Melanocyte of skin (primary cell): ENCODE results near the gene PRR9. TPM values are rescaled to one million over a fixed set of nuclear protein-coding genes. Genes with fewer than 3 reads are reported as not detected.

Experiments used
- total RNA-seq, 2 donors: library from RNA; depleted of rRNA; stranded (reverse); fragments of >200 nt; gene quantifications; 2 replicates each; pipeline ENCODE4 v1.2.3, GENCODE V29; 2012

PRR9 gene, protein sequence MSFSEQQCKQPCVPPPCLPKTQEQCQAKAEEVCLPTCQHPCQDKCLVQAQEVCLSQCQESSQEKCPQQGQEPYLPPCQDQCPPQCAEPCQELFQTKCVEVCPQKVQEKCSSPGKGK
- not detected for total RNA-seq

DNA sequence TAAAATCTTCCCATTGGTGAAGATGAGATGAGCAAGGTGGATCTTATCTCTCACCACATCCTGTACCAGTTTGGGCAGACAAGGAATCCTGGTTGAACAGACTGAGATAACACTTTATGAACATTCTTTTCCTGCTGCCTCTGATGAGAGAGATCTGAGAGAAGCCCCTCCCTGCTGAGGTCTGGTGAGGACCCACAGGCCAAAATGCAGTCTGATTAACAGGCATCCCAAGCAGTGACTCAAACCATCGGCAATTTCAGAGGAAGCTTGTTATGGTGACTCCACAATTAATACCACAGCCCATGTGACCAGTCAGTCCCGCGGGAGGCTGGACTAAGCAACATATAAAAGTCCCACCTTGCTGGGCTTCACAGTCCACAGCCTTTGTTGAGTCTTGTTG lies at the start of gene PRR9:
TSS of gene PRR9 (plus strand) at position 373 of the 400 bp plus-strand sequence. CDS start 561 bp downstream, outside the sequence.

GRCh38 chr1:153203130-153203529 lies 14.3 kb upstream of the PRR9 start, which contains the start of gene LELP1:
Gene LELP1, plus strand, starts transcription at chr1:153203430. Its CDS starts 1,278 bp downstream, at chr1:153204708.

DNA sequence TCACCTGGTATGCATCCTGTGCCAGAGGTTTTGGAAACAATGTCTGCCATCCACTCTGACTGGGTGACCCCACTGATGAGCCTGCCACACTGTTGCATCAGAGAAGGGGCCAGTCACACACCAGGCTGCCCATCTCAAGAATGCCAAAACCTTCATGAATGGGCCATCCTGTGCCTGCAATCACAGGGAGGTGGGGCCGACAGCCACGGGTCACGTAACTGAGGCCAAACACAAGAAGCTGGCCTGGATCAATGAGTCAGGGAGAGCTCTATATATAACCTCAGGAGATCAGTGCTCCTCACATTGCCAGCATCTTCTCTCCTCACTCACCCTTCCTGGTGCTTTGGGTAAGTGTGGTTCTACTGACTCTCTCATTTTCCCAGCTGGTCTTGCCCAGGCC lies 42.0 kb downstream of the PRR9 start, which contains the start of gene LORICRIN:
TSS of gene LORICRIN (plus strand) at position 301 of the 400 bp plus-strand sequence. CDS start 1,263 bp downstream, outside the sequence.

Other genes with a start within 250 kb of the PRR9 start
- gene SPRR4, start 246.9 kb upstream of the PRR9 start, total RNA-seq = not detected
- not detected for gene SPRR1A, start 233.5 kb upstream of the PRR9 start, total RNA-seq
- gene SPRR3, start 215.8 kb upstream of the PRR9 start, total RNA-seq = under 1 TPM in 1 of 2 donors, not detected in 1; 0.34 TPM
- not detected for gene SPRR1B, start 186.4 kb upstream of the PRR9 start, total RNA-seq
- not detected for gene SPRR2D, start 176.5 kb upstream of the PRR9 start, total RNA-seq
- gene SPRR2A, start 160.1 kb upstream of the PRR9 start, total RNA-seq = not detected
- not detected for gene SPRR2B, start 146.0 kb upstream of the PRR9 start, total RNA-seq
- not detected for gene SPRR2E, start 123.1 kb upstream of the PRR9 start, total RNA-seq
- not detected for gene SPRR2F, start 104.1 kb upstream of the PRR9 start, total RNA-seq
- not detected for gene SPRR2G, start 66.7 kb upstream of the PRR9 start, total RNA-seq
- gene LELP1, start 14.2 kb upstream of the PRR9 start, total RNA-seq = not detected
- gene LORICRIN, start 42.1 kb downstream of the PRR9 start, total RNA-seq = not detected
- not detected for gene PGLYRP3, start 95.4 kb downstream of the PRR9 start, total RNA-seq
- gene PGLYRP4, start 131.3 kb downstream of the PRR9 start, total RNA-seq = not detected
- not detected for gene S100A9, start 140.3 kb downstream of the PRR9 start, total RNA-seq
- gene S100A12, start 158.0 kb downstream of the PRR9 start, total RNA-seq = 1 to 10 TPM in 1 of 2 donors, not detected in 1; 1.0 TPM
- gene S100A8, start 173.5 kb downstream of the PRR9 start, total RNA-seq = not detected
- gene S100A7A, start 198.9 kb downstream of the PRR9 start, total RNA-seq = not detected
- gene S100A7, start 243.1 kb downstream of the PRR9 start, total RNA-seq = not detected